Neutrophil (primary cell): ENCODE results near the gene CLCN1.
A peak's percentile ranks its signal among the peaks of the same experiment; 100 is the strongest.

Source experiments
- H3K27ac ChIP-seq: fragments of 200-600 bp; sonication (generic); 2 replicates; pipeline ENCODE4 v1.5.1; 2016; ENCODE audit warnings: mild to moderate bottlenecking, moderate library complexity
- H3K27me3 ChIP-seq: fragments of 200-600 bp; sonication (generic); 2 replicates; pipeline ENCODE4 v1.6.0; 2016; ENCODE audit warnings: mild to moderate bottlenecking
- H3K36me3 ChIP-seq: fragments of 200-600 bp; sonication (generic); 2 replicates; pipeline ENCODE4 v1.5.1; 2017
- H3K4me1 ChIP-seq, 2 experiments: fragments of 200-600 bp in 1 of 2; sonication (generic) in 1 of 2; 1 replicate in 1 of 2; 2 replicates in 1 of 2; pipeline versions ENCODE4 v1.5.1 to v1.6.1; 2013 to 2016; ENCODE audit warnings: low read depth in 1 of 2, low read length in 1 of 2, mild to moderate bottlenecking in 1 of 2, moderate library complexity in 1 of 2; ENCODE audit not compliant: control insufficient read depth in 1 of 2, insufficient read depth in 1 of 2
- H3K4me3 ChIP-seq, 2 experiments: fragments of 200-600 bp in 1 of 2; sonication (generic) in 1 of 2; 1 replicate in 1 of 2; 2 replicates in 1 of 2; pipeline ENCODE4 v1.5.1; 2013 to 2016; ENCODE audit warnings: low read depth in 1 of 2, low read length in 1 of 2, mild to moderate bottlenecking in 1 of 2, moderate library complexity in 1 of 2
- H3K9me3 ChIP-seq: fragments of 200-600 bp; sonication (generic); 2 replicates; pipeline ENCODE4 v1.5.1; 2016
- CTCF ChIP-seq: fragments of 200-600 bp; sonication (generic); IDR thresholded peaks from 2 replicates; pipeline ENCODE4 v1.5.1; 2016; ENCODE audit warnings: antibody characterized with exemption

CLCN1 gene

GRCh38 chr7:143394068-143394467 lies 78.2 kb downstream of the CLCN1 start:
- no peak overlapping the region for H3K4me3 ChIP-seq
- H3K36me3 ChIP-seq, result peaks cover 70% of the 10 kb centered on the region
- no peak for TF ChIP-seq CTCF
- H3K4me1 ChIP-seq, result peaks cover 0 to 12% of the 10 kb centered on the region in 2 experiments
- peaks cover 2% of the 10 kb centered on the region for H3K9me3 ChIP-seq
- peak overlapping the region; percentile 51 for H3K27ac ChIP-seq
- H3K27me3 ChIP-seq, result no peaks in the 10 kb centered on the region

- peaks cover 2% of the 10 kb centered on the region for H3K9me3 ChIP-seq
- H3K4me3 ChIP-seq, result no peak overlapping the region
- H3K27ac ChIP-seq, result peak overlapping the region; percentile 44
- H3K27me3 ChIP-seq, result no peaks in the 10 kb centered on the region
- no peak for TF ChIP-seq CTCF
- peaks cover 63% of the 10 kb centered on the region for H3K36me3 ChIP-seq
- peaks cover 0 to 6% of the 10 kb centered on the region in 2 experiments for H3K4me1 ChIP-seq
These were observed 78.9 kb downstream of the CLCN1 start for GRCh38 chr7:143394777-143395176.

- Histone ChIP-seq H3K36me3 (peaks cover 56% of the 10 kb centered on the region), H3K27me3 (no peaks in the 10 kb centered on the region), H3K4me3 (no peak overlapping the region), H3K4me1 (peaks cover 0 to 2% of the 10 kb centered on the region in 2 experiments), H3K9me3 (peaks cover 2% of the 10 kb centered on the region), H3K27ac (peak overlapping the region; percentile 44)
- peak; percentile 23 for TF ChIP-seq CTCF
These were observed 79.6 kb downstream of the CLCN1 start for GRCh38 chr7:143395187-143396149.

- TF ChIP-seq CTCF, result no peak
- H3K36me3 ChIP-seq, result peaks cover 49% of the 10 kb centered on the region
- no peaks in the 10 kb centered on the region for H3K27me3 ChIP-seq
- no peaks in the 10 kb centered on the region for H3K9me3 ChIP-seq
- no peak overlapping the region for H3K27ac ChIP-seq
- no peaks in the 10 kb centered on the region for H3K4me1 ChIP-seq
- no peak overlapping the region for H3K4me3 ChIP-seq
These were observed 80.3 kb downstream of the CLCN1 start for GRCh38 chr7:143396182-143396581.

GRCh38 chr7:143396625-143397556 lies 81.0 kb downstream of the CLCN1 start:
- Histone ChIP-seq H3K4me1 (no peaks in the 10 kb centered on the region), H3K27me3 (no peaks in the 10 kb centered on the region), H3K4me3 (no peak overlapping the region), H3K27ac (no peak overlapping the region), H3K36me3 (peaks cover 42% of the 10 kb centered on the region), H3K9me3 (no peaks in the 10 kb centered on the region)
- no peak for TF ChIP-seq CTCF
